GM21528 (cell line): ENCODE results near the gene SGMS1.
"Not testable (repeated sequence)": the region's sequence is repeated elsewhere in the genome, so short reads cannot be mapped to it uniquely, and the experiment has no call there.

Source experiments
- ATAC-seq: cut with Tn5 transposase; IDR thresholded peaks from one replicate; pipeline ENCODE4 v1.9.1; 2021; ENCODE audit warnings: mild to moderate bottlenecking, moderate library complexity; ENCODE audit not compliant: unreplicated experiment, low FRiP score

Gene SGMS1

GRCh38 chr10:50585921-50586739 is 37.6 kb downstream of the SGMS1 start:
- ATAC-seq: no peak

GRCh38 chr10:50582766-50583762 is 40.7 kb downstream of the SGMS1 start:
- no peak for ATAC-seq

- no peak for ATAC-seq
Measured at GRCh38 chr10:50582046-50582445, 41.7 kb downstream of the SGMS1 start.

- ATAC-seq: no peak
Measured at GRCh38 chr10:50580262-50580891, 43.4 kb downstream of the SGMS1 start.

GRCh38 chr10:50579491-50580261 is 44.1 kb downstream of the SGMS1 start:
- ATAC-seq: no peak

GRCh38 chr10:50578949-50579348 is 44.8 kb downstream of the SGMS1 start:
- no peak for ATAC-seq

GRCh38 chr10:50577681-50578350 is 45.9 kb downstream of the SGMS1 start:
- ATAC-seq: no peak

- ATAC-seq: no peak
Measured at GRCh38 chr10:50577010-50577409, 46.7 kb downstream of the SGMS1 start.

- no peak for ATAC-seq
Measured at GRCh38 chr10:50576245-50576815, 47.4 kb downstream of the SGMS1 start.

GRCh38 chr10:50575477-50576244 is 48.1 kb downstream of the SGMS1 start:
- no peak for ATAC-seq

GRCh38 chr10:50574931-50575330 is 48.8 kb downstream of the SGMS1 start:
- no peak for ATAC-seq

- ATAC-seq: no peak
Measured at GRCh38 chr10:50574305-50574704, 49.5 kb downstream of the SGMS1 start.

- ATAC-seq: no peak
Measured at GRCh38 chr10:50572017-50572491, 51.7 kb downstream of the SGMS1 start.

- not testable (repeated sequence) for ATAC-seq
Measured at GRCh38 chr10:50568750-50569149, 55.0 kb downstream of the SGMS1 start.

- ATAC-seq: no peak
Measured at GRCh38 chr10:50567384-50567783, 56.4 kb downstream of the SGMS1 start.

GRCh38 chr10:50566150-50566549 is 57.6 kb downstream of the SGMS1 start:
- ATAC-seq: no peak

- no peak for ATAC-seq
Measured at GRCh38 chr10:50565301-50566083, 58.3 kb downstream of the SGMS1 start.

- ATAC-seq: no peak
Measured at GRCh38 chr10:50563906-50564305, 59.9 kb downstream of the SGMS1 start.
